GM21390 (cell line): ENCODE results near the gene LRRC4C.

ENCODE experiments used
- ATAC-seq: cut with Tn5 transposase; IDR thresholded peaks from one replicate; pipeline ENCODE4 v1.9.1; 2021; ENCODE audit not compliant: unreplicated experiment

LRRC4C gene

DNA sequence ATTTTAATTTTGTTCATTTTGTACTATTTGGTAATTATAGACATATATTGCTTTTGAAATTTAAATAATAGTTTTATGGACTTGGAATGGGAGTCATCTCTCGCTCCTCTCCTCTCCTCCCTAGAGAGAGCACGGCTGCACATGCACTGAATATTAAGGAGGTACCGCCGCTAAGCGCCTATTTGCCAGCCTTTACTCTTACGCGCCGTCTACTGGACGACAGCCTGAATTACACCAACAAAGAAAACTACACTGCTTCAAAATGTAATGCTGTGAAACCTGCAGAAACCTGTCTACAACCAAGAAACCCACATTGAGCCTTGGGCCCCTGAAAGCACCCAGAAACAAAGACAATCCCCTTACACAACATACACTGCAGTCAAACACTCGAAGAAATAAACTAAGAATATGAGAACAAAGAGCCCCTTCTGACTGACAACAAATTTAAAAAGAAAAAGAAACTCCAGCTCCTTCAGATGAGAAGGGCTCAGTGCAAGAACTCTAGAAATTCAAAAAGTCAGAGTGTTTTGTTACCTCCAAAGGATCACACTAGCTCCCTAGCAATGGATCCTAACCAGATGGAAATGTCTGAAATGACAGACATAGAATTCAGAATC lies 737.2 kb downstream of the LRRC4C start:
- ATAC-seq: no peak

- ATAC-seq: no peak
These were observed 742.9 kb downstream of the LRRC4C start for GRCh38 chr11:40716344-40717130.

DNA sequence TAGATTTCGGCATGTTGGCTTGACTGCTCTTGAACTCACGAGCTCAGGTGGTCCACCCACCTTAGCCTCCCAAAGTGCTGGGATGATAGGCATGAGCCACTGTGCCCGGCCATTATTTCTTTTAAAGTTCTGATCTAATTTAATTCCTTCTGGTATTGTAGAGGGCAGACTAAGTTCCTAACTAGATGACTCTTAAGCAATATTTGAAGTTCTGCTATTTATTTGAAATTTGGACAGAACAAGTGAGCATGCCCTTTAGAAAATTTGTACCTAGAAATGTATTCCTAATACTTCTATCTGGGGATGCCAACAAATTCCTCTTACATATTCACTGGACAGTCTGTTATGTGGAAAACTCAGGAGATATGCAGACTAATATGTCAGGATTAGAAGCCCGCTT lies 746.4 kb downstream of the LRRC4C start:
- no peak for ATAC-seq

DNA sequence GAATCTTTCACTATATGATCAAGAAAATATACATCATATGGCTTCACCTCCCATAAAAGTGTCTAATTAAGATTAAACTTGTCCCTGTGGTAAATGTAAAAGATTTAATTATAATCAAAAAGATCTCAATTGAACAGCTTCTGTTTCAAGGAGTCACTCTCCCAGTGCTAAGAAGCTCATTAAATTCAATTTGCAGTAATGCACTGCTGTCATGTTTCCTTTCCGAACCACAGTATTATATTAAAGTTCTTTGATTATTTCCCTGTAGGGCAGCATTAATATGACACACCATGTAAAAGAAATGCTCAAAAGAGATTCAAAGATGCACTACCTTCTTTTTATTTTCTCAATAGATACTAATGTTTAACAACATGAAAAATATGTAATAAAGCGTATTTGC lies 758.4 kb downstream of the LRRC4C start:
- ATAC-seq: no peak

DNA sequence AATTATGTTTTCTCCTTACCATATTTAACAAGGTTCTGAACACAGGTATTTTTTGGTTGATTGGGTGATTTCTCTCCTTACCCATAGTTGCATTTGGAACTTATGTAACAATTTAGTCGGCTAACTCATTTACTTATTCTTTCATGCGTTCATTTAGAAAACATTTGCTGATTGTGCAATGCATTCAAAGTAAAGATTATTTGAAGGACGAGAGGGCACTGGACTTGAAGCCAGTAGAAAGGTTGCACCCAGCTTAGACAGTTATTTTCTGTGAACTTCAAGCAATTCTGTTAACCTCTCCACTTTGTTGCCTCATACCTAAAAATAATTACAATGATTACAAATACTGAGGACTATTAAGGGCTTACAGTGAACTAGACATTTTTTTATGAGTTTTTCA lies 769.6 kb downstream of the LRRC4C start:
- ATAC-seq: no peak

- ATAC-seq: no peak
These were observed 771.1 kb downstream of the LRRC4C start for GRCh38 chr11:40688369-40688768.

DNA sequence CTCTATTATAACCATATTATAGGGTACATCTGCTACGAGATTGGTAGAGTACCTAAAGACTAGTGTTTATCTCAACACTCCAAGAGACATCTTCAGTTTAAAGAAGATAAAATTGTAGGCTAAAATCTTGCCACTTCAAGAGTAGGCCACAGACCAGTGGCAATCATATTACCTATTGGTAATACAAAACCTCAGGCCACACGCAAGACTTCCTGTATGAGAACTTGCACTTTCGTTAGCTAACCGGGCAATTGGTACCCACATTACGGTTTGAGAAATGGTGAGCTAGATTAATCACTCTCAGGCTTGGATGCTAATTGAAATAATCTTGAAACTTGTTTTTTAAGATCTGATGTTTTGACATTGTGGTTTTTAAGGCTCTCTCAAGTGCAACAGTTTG lies 772.7 kb downstream of the LRRC4C start:
- ATAC-seq: no peak

DNA sequence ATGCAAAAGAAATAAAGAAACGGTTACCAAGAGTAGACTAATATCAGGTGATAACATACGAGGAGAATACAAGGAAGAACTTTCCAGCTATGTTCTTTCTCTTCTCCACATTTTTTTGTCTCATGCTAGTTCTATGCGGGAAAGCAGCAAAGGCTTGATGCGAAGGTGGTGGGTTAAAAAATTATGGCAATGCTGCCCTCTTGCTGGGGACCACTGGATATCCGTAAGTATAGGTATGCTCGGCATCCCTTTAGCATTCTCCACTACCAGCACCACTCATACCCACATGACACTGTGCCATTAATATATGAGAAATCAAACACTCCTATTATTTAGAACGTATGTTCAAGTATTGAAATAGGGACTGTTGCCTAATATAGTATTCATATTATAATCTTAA lies 776.4 kb downstream of the LRRC4C start:
- ATAC-seq: no peak

DNA sequence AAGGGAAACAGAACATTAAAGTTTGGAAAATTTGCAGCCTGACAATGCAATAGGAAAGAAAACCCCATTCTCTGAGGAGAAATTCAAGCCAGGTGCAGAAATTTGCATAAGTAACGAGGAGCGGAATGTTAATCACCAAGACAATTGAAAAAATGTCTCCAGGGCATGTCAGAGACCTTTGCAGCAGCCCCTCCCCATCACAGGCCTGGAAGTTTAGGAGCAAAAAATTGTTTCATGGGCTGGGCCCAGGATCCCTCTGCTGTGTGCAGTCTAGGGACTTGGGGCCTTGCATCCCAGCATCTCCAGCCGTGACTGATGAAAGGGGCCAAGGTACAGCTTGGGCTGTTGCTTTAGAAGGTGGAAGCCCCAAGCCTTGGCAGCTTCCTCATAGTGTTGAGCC lies 780.2 kb downstream of the LRRC4C start:
- no peak for ATAC-seq

GRCh38 chr11:40647295-40647694 lies 812.2 kb downstream of the LRRC4C start:
- no peak for ATAC-seq

DNA sequence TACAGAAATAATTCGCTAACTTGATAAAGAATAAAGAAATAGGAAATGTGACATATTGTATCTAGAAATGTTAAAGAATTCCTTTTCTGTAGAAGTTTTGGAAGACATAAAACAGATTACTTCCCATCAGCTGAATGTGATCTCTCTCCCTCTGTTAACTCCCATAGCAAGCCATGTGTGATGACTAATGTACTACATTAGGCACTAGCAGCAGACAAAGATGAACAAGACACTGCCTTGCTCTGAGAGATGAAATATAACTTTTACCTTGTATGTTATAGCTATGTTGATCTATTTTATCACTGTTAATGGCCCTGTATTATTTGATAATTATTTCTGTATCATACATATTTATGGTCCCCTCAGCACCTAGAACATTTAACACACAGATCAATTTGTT lies 817.2 kb downstream of the LRRC4C start:
- no peak for ATAC-seq

DNA sequence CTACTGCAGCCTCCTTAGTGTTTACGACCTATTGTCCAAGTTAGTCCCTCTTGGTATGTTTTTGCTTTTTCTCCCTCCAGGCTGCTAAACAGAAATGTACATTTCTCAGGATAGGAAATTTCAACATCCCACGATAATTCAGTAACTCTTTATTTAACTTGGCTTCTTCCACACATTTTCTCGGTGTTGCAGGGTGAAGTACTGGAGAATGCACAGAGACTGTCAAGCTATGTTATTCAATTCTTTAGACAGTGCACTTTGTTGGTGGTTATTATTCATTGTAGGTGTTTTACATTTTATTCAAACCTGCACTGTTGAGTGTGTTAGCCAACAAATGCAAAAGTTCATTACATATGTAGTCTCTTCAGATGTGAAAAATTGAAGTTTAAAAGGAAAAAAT lies 839.8 kb downstream of the LRRC4C start:
- ATAC-seq: no peak

- ATAC-seq: no peak
These were observed 852.7 kb downstream of the LRRC4C start for GRCh38 chr11:40606800-40607199.

GRCh38 chr11:40602866-40603552 lies 856.4 kb downstream of the LRRC4C start:
- no peak for ATAC-seq

- no peak for ATAC-seq
These were observed 861.8 kb downstream of the LRRC4C start for GRCh38 chr11:40597546-40598113.

- no peak for ATAC-seq
These were observed 886.1 kb downstream of the LRRC4C start for GRCh38 chr11:40573254-40573891.

DNA sequence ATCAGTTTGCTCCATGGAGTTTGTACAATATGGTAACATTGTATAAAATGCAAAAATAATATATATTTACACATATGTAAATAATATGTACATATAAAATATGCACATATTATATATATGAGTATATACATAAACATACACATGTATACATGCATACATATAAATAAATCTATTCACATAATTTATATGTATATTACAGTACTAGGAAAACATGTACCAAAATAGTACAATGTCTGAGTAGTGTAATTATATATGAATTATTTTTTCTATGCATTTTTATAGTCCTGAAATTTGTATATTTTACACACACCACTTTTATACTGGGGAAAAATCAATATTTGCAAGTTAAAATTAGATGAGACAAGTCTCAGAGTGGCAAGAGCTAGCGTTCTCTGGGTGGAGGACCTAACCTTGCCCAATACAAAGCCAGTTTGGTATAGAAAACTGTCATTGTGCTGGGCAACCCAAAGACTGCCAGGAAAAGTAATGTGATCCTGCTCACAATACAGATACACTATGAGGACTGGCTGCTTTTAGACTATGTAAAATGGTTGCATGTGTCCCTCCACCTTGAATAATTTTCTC lies 889.4 kb downstream of the LRRC4C start:
- no peak for ATAC-seq

GRCh38 chr11:40567392-40567791 lies 892.1 kb downstream of the LRRC4C start:
- ATAC-seq: no peak

- no peak for ATAC-seq
These were observed 915.3 kb downstream of the LRRC4C start for GRCh38 chr11:40544162-40544561.

- ATAC-seq: no peak
These were observed 916.6 kb downstream of the LRRC4C start for GRCh38 chr11:40542821-40543220.

DNA sequence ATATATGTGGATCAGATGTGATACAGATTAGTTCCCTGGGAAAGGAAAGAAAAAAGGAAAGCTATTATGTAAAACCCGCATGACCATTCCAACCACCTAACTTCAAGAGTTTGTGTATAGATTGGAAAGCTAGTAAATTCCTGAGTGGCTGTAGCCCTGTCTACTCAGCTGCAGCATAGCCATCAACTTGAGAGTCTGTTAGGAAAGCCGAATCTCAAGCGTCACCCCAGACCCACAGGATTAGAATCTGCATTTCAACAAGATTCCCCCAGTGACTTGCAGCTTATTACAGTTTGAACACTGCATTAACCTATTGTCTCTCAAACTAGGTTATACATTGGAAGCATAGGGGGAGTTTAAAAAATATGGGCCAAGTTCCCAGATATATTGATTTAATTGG lies 921.7 kb downstream of the LRRC4C start:
- no peak for ATAC-seq
